T-helper 2 cell (primary cell): ENCODE data around the gene MYRIP.
A peak's percentile ranks its signal among the peaks of the same experiment; 100 is the strongest.

Source experiments
- DNase-seq, 5 experiments: peaks; one replicate each; pipeline versions ENCODE4 v3.0.0 to v3.0.0-alpha.2; 2012 to 2022

MYRIP gene

DNA sequence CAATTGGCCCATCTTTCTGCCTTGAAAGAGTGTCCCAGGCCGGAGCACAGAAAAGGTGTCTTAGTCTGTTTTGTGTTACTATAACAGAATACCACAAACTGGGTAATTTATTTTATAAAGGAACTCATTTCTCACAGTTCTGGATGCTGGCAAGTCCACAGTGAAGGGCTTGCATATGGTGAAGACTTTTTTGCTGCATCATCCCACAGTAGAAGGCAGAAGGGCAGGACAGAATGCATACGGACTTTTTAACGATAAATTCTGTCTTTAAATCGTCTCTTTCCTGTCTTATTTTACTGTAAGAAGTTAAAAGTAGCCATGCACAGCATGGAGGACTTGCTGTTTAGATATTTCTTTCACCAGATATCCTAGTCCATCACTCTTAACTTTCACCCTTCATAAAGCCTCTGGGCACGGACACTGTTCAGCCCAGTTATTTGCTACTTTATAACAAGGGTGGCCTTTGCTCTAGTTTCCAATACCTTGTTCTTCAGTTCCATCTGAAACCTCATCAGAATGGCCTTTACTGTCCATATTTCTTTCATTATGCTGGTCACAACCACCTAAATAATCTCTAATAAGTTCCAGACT is 489.8 kb downstream of the MYRIP start:
- no peak for DNase-seq

- DNase-seq = no peak
These were observed 490.4 kb downstream of the MYRIP start for GRCh38 chr3:40299721-40300335.

- no peak for DNase-seq
These were observed 493.4 kb downstream of the MYRIP start for GRCh38 chr3:40302784-40303183.

DNA sequence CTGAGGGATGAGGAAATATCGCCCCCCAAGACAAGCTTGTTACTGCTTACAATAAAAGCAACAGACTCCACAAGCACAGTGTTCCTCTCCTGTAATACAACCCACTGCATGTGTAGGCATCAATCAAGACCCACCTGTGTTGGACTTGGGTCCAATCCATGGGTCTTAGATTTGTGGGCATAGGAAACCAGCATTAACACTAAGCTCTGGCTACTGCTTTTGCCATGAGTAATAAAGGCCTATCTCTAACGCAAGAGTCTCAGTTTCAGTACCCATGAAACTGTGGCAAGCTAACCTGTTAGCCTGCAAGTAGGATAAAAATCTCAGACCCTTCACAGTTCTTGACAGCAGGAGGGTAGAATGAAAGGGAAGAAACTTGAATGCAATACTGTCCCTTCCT is 494.9 kb downstream of the MYRIP start:
- no peak for DNase-seq

- no peak for DNase-seq
These were observed 496.9 kb downstream of the MYRIP start for GRCh38 chr3:40306336-40306735.

DNA sequence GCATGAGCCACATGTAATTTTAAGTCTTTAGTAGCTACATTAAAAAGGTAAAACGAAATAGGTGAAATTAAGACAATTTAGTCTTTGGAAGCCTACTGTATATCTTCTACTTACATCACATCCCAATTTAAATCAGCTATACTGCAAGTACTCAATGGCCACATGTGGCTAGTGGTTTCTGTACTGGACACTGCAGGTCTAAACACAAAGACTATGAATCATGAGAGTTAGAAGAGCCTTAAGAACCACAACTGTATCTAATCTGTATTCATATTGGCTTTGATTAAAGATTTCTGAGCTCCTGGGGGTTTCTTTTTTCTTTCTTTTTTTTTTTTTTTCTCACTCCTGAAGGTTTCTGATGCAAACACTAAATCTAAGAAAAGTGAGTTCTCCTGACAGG is 497.8 kb downstream of the MYRIP start:
- no peak for DNase-seq

DNA sequence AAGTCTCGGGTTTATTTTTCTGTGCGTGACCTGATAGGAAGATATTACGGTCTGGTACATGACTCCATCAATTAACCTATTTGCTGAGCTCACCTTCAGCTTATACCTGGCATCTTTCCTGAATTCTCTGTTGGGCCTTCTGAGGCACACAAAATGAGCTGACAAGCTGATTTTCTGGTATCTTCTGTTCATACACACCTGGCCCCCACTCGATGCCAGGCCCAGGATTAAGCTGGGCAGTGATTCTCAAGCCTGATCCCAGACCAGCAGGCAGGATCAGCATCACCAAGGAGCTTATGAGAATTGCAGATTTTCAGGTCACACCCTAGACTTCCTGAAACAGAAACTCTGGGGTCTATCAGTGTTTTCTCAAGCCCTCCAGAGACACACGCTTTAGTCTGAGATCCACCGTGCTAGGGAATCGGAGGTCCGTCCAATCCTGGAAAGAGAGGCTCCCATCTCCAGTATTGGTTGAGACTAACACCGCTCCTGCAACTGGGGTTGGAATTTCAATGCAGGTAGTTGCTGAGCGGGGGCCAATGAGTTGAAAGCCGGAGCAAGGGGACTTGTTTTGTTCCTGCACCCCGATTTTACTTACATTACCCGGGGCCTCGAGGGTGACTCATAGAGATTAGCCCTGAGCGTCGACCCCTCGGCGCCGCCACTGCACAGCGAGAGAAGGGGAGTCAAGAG is 499.5 kb downstream of the MYRIP start:
- DNase-seq = no peak

DNA sequence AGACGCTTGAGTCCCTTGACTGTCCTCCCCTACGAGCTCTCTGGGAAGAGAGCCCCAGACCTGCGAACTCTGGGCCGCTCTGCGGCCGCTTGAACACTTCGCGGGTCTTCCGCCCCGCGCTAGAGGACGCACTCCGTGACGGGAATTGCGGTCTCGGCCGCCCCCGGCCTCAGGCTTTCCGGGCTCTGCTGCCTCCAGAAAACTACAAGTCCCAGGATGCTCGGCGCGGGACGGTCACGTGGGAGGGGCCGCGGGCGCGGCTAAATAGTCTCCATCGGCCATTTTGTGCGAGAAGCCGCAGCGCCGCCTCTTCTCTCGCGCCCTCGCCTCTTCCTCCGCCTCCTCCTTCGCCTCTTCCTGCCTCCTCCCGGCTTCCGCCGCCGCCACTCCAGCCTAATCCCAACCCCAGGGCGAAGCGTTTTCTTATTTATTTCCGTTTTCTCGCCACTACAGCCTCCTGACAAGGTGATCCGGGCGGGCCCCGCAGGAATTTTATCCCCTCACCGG is 500.1 kb downstream of the MYRIP start, which contains the start of gene EIF1B:
EIF1B (plus strand) TSS at position 290 of the 507 bp plus-strand sequence. CDS start 235 bp downstream, outside the sequence.
- DNase-seq = peak; percentile 95 to 99 (median 97)
